Nephron progenitor cell (in vitro differentiated cells): Measurements from ENCODE around the gene ARHGEF25.

Source experiments
- DNase-seq: peaks from one replicate; pipeline ENCODE4 v3.0.0; 2021
- H3K27ac Mint-ChIP-seq: 2 replicates; pipeline ENCODE4 v1.8.0; 2021; ENCODE audit warnings: mild to moderate bottlenecking, moderate library complexity, mixed read lengths
- H3K27me3 Mint-ChIP-seq: 2 replicates; pipeline ENCODE4 v1.8.0; 2021; ENCODE audit warnings: mild to moderate bottlenecking, low read depth, mixed read lengths; ENCODE audit not compliant: poor library complexity
- H3K36me3 Mint-ChIP-seq: 2 replicates; pipeline ENCODE4 v1.8.0; 2021; ENCODE audit warnings: low read depth, mixed read lengths
- H3K4me1 Mint-ChIP-seq: 2 replicates; pipeline ENCODE4 v1.8.0; 2021; ENCODE audit warnings: mixed read lengths
- H3K4me3 Mint-ChIP-seq: 2 replicates; pipeline ENCODE4 v1.8.0; 2021; ENCODE audit warnings: mild to moderate bottlenecking, moderate library complexity, mixed read lengths
- H3K9me3 Mint-ChIP-seq: 2 replicates; pipeline ENCODE4 v1.8.0; 2021; ENCODE audit warnings: mild to moderate bottlenecking, moderate library complexity, mixed read lengths
- TF ChIP-seq, protein P1 (sequence below): fragments of 200-600 bp; sonication (generic); IDR thresholded peaks from 2 replicates; pipeline ENCODE4 v1.5.0; 2021; ENCODE audit warnings: antibody characterized with exemption

The ARHGEF25 gene

DNA sequence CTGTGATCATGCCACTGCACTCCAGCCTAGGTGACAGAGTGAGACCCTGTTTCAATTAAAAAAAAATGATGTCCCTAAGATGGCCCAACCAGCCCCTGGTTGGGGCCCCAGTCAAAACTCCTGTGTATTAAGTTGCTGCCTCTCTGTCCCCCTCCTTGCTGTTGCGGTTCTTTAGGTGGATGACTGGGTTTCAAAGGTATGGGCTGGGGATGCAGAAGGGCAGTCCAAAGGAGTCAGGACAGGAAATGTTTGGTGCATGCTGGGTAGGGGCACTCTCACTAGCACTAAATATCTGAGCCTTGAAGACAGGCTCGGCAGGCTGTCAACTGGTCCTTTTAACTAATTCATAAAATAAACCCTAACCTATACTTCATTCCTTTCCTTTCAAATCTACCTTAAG lies 32.2 kb upstream of the ARHGEF25 start:
- H3K4me3 Mint-ChIP-seq: no peak overlapping the region
- H3K9me3 Mint-ChIP-seq: no peaks in the 10 kb centered on the region
- peaks cover 15% of the 10 kb centered on the region for H3K27me3 Mint-ChIP-seq
- no peaks in the 10 kb centered on the region for H3K4me1 Mint-ChIP-seq
- TF ChIP-seq, protein P1, sequence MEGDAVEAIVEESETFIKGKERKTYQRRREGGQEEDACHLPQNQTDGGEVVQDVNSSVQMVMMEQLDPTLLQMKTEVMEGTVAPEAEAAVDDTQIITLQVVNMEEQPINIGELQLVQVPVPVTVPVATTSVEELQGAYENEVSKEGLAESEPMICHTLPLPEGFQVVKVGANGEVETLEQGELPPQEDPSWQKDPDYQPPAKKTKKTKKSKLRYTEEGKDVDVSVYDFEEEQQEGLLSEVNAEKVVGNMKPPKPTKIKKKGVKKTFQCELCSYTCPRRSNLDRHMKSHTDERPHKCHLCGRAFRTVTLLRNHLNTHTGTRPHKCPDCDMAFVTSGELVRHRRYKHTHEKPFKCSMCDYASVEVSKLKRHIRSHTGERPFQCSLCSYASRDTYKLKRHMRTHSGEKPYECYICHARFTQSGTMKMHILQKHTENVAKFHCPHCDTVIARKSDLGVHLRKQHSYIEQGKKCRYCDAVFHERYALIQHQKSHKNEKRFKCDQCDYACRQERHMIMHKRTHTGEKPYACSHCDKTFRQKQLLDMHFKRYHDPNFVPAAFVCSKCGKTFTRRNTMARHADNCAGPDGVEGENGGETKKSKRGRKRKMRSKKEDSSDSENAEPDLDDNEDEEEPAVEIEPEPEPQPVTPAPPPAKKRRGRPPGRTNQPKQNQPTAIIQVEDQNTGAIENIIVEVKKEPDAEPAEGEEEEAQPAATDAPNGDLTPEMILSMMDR: no peak
- H3K36me3 Mint-ChIP-seq: no peaks in the 10 kb centered on the region
- no peak for DNase-seq
- no peak overlapping the region for H3K27ac Mint-ChIP-seq

DNA sequence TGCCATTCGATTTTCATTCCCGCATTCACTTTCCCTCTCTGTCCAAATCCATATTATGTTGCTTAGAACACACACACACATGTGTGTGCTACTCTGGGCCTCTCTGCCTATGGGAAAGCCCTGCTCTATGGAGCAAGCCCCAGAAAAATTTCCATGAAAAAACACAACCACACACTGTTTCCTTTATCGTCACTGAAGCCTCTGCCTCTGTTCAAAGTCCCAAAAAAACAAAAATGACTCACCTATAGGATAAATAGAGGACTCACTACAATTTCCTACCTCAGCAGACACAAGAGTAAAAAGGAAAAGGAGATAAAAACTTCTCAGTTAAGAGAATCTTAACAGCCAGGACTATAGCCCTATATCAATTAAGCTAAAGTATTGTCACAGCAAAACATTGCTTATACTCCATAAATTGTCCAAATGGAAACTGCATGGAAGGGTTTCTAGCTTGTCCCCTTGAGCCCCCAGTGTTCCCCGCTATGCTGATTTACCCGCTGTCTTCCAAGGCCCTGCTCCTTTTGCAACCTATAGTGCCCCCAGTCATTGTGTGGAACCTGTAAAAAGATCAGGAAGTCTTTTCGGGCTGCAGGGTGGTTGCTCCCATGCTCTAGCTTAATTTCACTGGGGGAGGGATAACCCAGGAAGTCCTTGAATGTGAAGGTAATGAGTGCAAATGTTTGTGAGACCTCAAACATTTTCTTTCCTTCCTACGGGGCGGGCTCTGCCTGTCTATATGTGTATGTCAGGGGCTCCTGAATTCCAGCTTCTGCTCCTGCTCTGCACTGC lies 31.4 kb upstream of the ARHGEF25 start:
- no peaks in the 10 kb centered on the region for H3K9me3 Mint-ChIP-seq
- H3K4me3 Mint-ChIP-seq: no peak overlapping the region
- H3K27me3 Mint-ChIP-seq: peaks cover 15% of the 10 kb centered on the region
- H3K4me1 Mint-ChIP-seq: no peaks in the 10 kb centered on the region
- no peak for DNase-seq
- TF ChIP-seq, protein P1: no peak
- no peak overlapping the region for H3K27ac Mint-ChIP-seq
- H3K36me3 Mint-ChIP-seq: no peaks in the 10 kb centered on the region

DNA sequence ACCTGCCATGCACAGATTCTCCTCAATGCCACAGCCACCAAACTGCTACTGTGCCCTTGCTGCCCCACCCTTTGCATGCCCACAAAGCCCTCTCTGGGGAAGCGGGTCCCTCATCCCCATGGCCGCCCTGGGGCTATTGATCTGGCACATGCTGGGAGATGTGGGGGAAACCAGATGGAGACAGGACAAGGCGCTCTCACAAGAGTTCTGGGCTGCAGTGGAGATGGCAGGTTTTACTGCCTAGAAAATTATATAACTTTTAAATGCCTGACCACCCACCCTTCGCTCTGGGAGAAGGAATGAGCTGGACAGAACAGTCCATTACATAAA lies 30.8 kb upstream of the ARHGEF25 start:
- Mint-ChIP-seq H3K36me3 (no peaks in the 10 kb centered on the region), H3K4me1 (no peaks in the 10 kb centered on the region)
- TF ChIP-seq, protein P1: no peak

DNA sequence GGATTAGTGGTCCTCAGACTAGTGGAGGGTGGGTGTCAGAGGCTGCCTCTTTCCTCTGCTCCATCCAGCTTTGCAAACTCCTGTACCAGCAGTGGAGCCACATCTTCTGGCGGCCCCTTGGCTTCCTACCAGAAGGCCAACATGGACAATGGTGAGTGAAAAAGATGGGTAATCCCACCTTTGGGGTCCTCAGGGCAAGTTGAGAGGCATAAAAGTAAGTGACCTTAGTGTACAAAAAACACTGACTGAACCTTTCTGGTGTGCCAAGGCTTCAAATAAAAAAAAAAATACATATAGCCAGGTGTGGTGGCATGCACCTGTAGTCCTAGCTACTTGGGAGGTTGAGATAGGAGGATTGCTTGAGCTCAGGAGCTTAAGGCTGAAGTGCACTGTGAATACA lies 29.4 kb upstream of the ARHGEF25 start:
- TF ChIP-seq, protein P1: no peak
- Mint-ChIP-seq H3K36me3 (no peaks in the 10 kb centered on the region), H3K4me1 (no peaks in the 10 kb centered on the region), H3K4me3 (no peak overlapping the region), H3K9me3 (no peaks in the 10 kb centered on the region), H3K27ac (no peak overlapping the region), H3K27me3 (peaks cover 15% of the 10 kb centered on the region)
- DNase-seq: no peak

More for the DNA sequence above, 30.8 kb upstream of the ARHGEF25 start:
- Mint-ChIP-seq H3K27ac (no peak overlapping the region), H3K9me3 (no peaks in the 10 kb centered on the region), H3K27me3 (peaks cover 15% of the 10 kb centered on the region), H3K4me3 (no peak overlapping the region)
- no peak for DNase-seq

DNA sequence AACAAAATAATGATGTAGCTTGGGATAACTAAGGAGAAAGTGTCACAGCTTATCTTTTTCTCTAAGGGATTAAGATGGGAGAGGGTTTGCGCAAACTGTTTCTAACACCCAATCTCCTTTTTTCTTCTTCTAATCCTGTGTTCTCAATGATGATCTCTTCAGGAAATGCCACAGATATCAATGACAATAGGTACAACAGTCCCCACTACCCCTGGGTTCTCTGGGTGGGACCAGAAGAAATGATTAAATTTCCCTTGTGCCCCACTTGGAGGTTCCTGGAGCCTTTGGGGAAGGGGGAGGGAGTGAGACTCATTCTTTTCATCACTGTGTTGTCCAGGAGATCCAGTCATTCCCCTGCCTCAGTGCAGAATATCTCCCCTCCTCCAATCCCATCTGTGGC lies 28.8 kb upstream of the ARHGEF25 start:
- TF ChIP-seq, protein P1: no peak
- H3K36me3 Mint-ChIP-seq: no peaks in the 10 kb centered on the region
- H3K27me3 Mint-ChIP-seq: peaks cover 15% of the 10 kb centered on the region
- no peaks in the 10 kb centered on the region for H3K9me3 Mint-ChIP-seq
- no peak overlapping the region for H3K4me3 Mint-ChIP-seq
- H3K4me1 Mint-ChIP-seq: no peaks in the 10 kb centered on the region
- H3K27ac Mint-ChIP-seq: no peak overlapping the region
- DNase-seq: no peak
